HEK293T (cell line): ENCODE results near the gene RAE1.

Source experiments
- FOXK2 ChIP-seq: fragments of 450-650 bp; IDR thresholded peaks from 2 replicates; pipeline ENCODE4 v1.6.1; 2016; ENCODE audit warnings: mild to moderate bottlenecking
- LEF1 ChIP-seq: fragments of 450-650 bp; IDR thresholded peaks from 2 replicates; pipeline ENCODE4 v1.6.1; 2017; ENCODE audit warnings: mild to moderate bottlenecking, borderline replicate concordance
- SP1 ChIP-seq: fragments of 450-650 bp; IDR thresholded peaks from 2 replicates; pipeline ENCODE4 v1.6.1; 2017

DNA sequence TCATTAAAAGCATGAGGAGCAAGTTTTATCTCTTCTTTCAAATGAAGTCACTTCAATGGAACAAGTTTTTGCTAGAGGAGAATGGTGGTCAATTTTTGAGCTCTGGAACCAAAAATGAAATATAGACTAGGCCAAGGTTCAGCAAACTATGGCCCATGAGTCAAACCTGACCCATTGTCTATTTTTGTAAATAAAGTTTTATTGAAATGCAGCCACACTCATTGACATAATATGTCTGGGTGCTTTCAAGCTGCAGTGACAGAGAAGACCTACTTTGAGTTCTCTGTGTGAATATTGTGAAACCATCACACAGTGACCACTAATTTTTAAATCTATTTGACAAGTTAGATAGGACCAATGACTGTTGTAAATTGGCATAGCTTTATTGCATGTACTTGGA lies 13.4 kb downstream of the RAE1 start:
- TF ChIP-seq FOXK2 (no peak), SP1 (no peak), LEF1 (no peak)
